Esophagus muscularis mucosa (tissue), 4 donors: ENCODE measurements around the gene TANGO6. TPM values are rescaled to one million over a fixed set of nuclear protein-coding genes. Genes with fewer than 3 reads are reported as not detected.

Source experiments
- DNase-seq: peaks from one replicate; pipeline ENCODE4 v3.0.0-alpha.2; 2017; ENCODE audit errors: extremely low spot score
- H3K27ac ChIP-seq, 4 donors: fragments of 200-600 bp; sonication (generic); replicated peaks in 1 of 4; 1 replicate in 3 of 4; 2 replicates in 1 of 4; pipeline ENCODE4 v1.5.1; 2016 to 2019; ENCODE audit warnings: mild to moderate bottlenecking in 1 of 4
- H3K27me3 ChIP-seq, 4 donors: fragments of 200-600 bp; sonication (generic); one replicate each; pipeline versions ENCODE4 v1.5.1 to v1.6.0; 2016 to 2019
- H3K36me3 ChIP-seq, 4 donors: fragments of 200-600 bp; sonication (generic); one replicate each; pipeline ENCODE4 v1.5.1; 2016 to 2019
- H3K4me1 ChIP-seq, 4 donors: fragments of 200-600 bp; sonication (generic); one replicate each; pipeline ENCODE4 v1.5.1; 2016 to 2019
- H3K4me3 ChIP-seq, 4 donors: fragments of 200-600 bp; sonication (generic); 1 replicate in 2 of 4; 2 replicates in 2 of 4; pipeline ENCODE4 v1.5.1; 2016 to 2019; ENCODE audit warnings: mild to moderate bottlenecking in 4 of 4, moderate library complexity in 1 of 4
- H3K9me3 ChIP-seq, 4 donors: fragments of 200-600 bp; sonication (generic); 1 replicate in 3 of 4; 2 replicates in 1 of 4; pipeline ENCODE4 v1.5.1; 2016 to 2019
- EP300 ChIP-seq: sonication (generic); formaldehyde crosslinking; IDR thresholded peaks from one replicate; pipeline ENCODE4 v1.6.1; 2017; ENCODE audit warnings: antibody characterized with exemption
- POLR2A ChIP-seq: fragments of 450-650 bp; IDR thresholded peaks from one replicate; pipeline ENCODE4 v1.6.1; 2017; ENCODE audit warnings: antibody characterized with exemption, moderate library complexity, mild to moderate bottlenecking, low read depth
- POLR2AphosphoS5 ChIP-seq, 2 donors: sonication (generic); formaldehyde crosslinking; IDR thresholded peaks; one replicate each; pipeline ENCODE4 v1.6.1; 2017; ENCODE audit warnings: antibody characterized with exemption in 2 of 2
- WGBS: methylation state at CpG from one replicate; pipeline ENCODE4 v1.1.5; 2018; 5-methylcytosine and 5-hydroxymethylcytosine counted together
- intact Hi-C: fragments of 100-400 bp; cut with DNase I; formaldehyde crosslinking; loops from one replicate; pipeline ENCODE4 v1.15.1; 2023
- total RNA-seq, 4 donors: library from RNA; depleted of rRNA; stranded (reverse); fragments of >200 nt; gene quantifications; one replicate each; pipeline versions ENCODE4 v1.1.0 to v1.2.1, GENCODE V29; 2016
- TF ChIP-seq, protein P1 (sequence below), 3 experiments: fragments of 200-600 bp in 2 of 3; fragments of 450-650 bp in 1 of 3; sonication (generic) in 2 of 3; IDR thresholded peaks; one replicate each; pipeline ENCODE4 v1.5.1; 2017 to 2019; ENCODE audit warnings: antibody characterized with exemption in 3 of 3, mild to moderate bottlenecking in 2 of 3, moderate library complexity in 1 of 3

Gene TANGO6
- total RNA-seq, 4 donors from 2014 or later: 15.7 to 21.3 (median 18.3) TPM

DNA sequence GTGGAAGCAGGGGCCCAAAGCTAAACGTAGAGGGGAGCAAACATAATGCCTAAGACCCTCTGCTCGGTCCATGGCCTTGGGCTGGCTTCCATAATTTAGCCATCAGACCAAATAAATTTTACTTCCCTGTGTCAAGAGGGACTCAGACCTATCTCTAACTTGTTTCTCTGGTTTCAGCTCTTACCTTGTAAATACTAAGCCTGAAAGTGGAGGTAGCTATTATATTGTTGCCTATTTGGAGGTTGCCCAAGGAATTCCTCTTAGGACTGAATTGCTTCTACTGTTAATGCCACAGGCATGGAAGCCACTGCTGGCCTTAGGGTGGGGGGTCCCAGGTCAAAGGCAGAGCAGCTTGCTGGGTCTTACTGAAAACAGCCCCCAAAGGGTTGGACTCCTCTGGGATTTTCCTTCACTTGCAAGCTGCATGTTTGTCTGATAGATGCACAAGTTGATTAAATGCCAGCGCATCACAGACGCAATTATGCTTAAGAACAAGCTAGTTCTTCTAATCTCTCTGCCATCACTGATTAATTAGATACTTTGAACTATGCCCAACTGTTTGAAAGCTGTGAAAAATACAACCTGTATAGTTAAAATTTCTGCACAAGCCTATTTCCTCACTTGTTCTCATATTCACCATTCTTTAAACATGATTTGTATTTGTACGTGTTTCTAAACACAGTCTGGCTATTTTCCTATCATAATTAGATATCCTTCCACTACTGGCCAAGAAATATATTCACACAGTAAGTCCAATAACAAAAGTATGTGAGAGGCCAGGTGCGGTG lies 194.2 kb downstream of the TANGO6 start:
- WGBS: 97% methylated on average over 6 of the region's 6 CpGs
- H3K4me3 ChIP-seq: no peak overlapping the region
- H3K27me3 ChIP-seq: no peaks in the 10 kb centered on the region
- H3K9me3 ChIP-seq: peaks cover 0 to 8% (median 0%) of the 10 kb centered on the region in 4 donors
- peaks cover 12 to 45% (median 27%) of the 10 kb centered on the region in 4 donors for H3K36me3 ChIP-seq
- H3K4me1 ChIP-seq: no peaks in the 10 kb centered on the region
- H3K27ac ChIP-seq: no peak overlapping the region
- intact Hi-C loops: no loop called here
- TF ChIP-seq POLR2AphosphoS5 (IDR thresholded peaks at IDR 0.05) (no peak), EP300 (no peak), POLR2A (no peak)
- TF ChIP-seq, protein P1, sequence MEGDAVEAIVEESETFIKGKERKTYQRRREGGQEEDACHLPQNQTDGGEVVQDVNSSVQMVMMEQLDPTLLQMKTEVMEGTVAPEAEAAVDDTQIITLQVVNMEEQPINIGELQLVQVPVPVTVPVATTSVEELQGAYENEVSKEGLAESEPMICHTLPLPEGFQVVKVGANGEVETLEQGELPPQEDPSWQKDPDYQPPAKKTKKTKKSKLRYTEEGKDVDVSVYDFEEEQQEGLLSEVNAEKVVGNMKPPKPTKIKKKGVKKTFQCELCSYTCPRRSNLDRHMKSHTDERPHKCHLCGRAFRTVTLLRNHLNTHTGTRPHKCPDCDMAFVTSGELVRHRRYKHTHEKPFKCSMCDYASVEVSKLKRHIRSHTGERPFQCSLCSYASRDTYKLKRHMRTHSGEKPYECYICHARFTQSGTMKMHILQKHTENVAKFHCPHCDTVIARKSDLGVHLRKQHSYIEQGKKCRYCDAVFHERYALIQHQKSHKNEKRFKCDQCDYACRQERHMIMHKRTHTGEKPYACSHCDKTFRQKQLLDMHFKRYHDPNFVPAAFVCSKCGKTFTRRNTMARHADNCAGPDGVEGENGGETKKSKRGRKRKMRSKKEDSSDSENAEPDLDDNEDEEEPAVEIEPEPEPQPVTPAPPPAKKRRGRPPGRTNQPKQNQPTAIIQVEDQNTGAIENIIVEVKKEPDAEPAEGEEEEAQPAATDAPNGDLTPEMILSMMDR (IDR thresholded peaks at IDR 0.05): no peak
- DNase-seq: no peak

DNA sequence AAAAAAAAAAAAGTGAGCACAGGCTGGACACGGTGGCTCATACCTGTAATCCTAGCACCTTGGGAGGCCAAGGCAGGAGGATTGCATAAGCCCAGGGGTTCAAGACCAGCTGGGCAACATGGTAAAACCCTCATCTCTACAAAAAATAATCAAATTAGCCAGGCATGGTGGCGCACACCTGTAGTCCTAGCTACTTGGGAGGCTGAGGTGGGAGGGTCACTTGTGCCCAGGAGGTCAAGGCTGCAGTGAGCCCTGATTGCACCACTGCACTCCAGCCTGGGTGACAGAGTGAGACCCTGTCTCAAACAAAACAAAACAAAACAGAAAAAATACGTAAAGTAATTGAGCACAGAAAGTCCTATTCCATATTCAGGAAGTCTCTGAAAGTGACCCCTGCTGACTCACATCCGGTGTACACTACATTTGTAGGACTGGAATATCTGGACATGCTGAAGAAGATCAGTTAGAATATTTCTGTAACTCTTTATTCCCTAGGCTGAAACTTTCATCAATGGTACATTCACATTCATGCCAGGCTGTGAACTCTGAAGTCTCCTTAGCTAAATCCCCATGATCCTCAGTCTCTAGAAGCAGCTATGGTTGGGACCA lies 196.1 kb downstream of the TANGO6 start:
- Histone ChIP-seq H3K36me3 (peaks cover 12 to 48% (median 26%) of the 10 kb centered on the region in 4 donors), H3K27me3 (no peaks in the 10 kb centered on the region), H3K9me3 (peaks cover 0 to 8% (median 0%) of the 10 kb centered on the region in 4 donors), H3K27ac (no peak overlapping the region), H3K4me1 (no peaks in the 10 kb centered on the region), H3K4me3 (no peak overlapping the region)
- intact Hi-C loops: no loop called here
- no peak for DNase-seq
- WGBS: 83% methylated on average over 4 of the region's 4 CpGs
- TF ChIP-seq EP300 (no peak), POLR2AphosphoS5 (IDR thresholded peaks at IDR 0.05) (no peak), POLR2A (no peak)
- TF ChIP-seq, protein P1 (IDR thresholded peaks at IDR 0.05): no peak

DNA sequence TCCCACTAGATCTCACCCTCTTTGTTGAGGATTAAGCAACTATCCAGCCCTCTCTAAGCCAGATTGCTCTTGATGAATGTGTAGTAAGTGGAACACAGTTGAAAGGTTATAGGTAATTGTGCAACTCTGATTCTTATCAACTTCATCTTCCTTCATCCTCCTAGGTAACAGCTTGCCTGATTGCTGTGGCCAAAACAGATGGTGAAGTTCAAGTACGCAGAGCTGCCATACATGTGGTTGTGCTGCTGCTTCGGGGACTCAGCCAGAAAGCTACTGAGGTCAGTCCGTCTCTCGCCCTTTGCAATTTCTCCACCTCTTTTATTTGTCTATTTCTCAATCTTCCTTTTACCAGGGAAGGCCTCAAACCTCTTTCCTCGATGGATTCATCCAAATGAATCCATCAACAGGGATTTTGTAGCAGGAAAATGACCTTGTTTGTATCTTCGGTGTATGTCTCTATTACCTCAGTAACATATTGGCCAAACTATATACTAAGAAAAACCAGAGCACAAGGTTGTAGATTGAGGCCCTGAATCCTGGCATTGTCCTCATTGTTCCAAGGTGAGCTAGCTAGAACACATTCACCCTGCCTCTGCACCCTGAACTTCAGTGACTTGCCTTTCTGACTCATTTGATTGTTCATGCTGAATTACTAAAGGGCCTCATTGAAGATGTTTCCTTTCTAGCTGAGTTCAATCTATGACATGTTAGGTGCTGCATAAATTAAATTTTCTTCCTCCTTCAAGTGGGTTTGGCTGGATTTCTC lies 197.0 kb downstream of the TANGO6 start:
- no peak overlapping the region for H3K27ac ChIP-seq
- peaks cover 0 to 8% (median 0%) of the 10 kb centered on the region in 4 donors for H3K9me3 ChIP-seq
- no peak for TF ChIP-seq POLR2A
- TF ChIP-seq POLR2AphosphoS5 (IDR thresholded peaks at IDR 0.05): no peak
- peaks cover 12 to 47% (median 25%) of the 10 kb centered on the region in 4 donors for H3K36me3 ChIP-seq
- no peak overlapping the region for H3K4me3 ChIP-seq
- H3K27me3 ChIP-seq: no peaks in the 10 kb centered on the region
- WGBS: over 99% methylated on average over 6 of the region's 6 CpGs
- H3K4me1 ChIP-seq: no peaks in the 10 kb centered on the region
- DNase-seq: no peak
- intact Hi-C loops: no loop called here

DNA sequence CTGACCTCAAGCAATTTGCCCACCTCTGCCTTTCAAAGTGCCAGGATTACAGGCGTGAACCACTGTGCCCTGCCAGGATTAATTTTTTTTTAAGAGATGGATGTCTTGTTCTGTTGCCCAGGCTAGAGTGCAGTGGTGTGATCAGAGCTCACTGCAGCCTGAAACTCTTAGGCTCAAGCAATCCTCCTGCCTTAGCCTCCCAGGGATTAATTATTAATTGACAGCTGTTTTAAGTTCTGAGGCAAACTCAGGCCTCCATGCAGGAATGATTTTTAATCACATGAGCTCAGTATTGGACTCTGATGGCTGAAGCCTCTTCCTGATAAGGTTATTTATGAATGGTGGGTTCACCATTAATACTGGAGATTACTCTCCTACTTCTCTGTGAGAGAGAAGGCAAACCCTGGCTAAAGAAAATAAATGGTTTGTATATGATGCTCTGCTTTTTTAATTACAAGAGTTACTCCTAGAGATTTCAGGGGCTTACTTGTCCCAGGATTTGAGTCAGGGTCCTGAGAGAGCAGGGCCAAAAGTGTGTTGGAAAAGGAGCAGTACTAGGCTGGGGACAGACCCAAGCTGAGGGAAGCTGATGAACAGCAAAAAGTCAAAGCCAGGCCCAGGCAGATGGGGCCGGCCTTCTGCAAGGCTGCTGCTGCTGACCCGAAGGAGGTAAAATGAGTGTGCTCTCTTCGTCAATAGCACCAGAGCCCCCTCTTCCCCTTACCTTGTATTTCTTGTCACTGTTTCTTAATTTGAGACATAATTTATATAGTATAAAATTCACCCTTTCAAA lies 205.2 kb downstream of the TANGO6 start:
- 97% methylated on average over 4 of the region's 4 CpGs for WGBS

More for the DNA sequence above, 205.2 kb downstream of the TANGO6 start:
- TF ChIP-seq, protein P1 (IDR thresholded peaks at IDR 0.05): no peak
- TF ChIP-seq POLR2A (no peak), POLR2AphosphoS5 (IDR thresholded peaks at IDR 0.05) (no peak), EP300 (no peak)
- intact Hi-C loops: no loop called here
- DNase-seq: no peak
- no peaks in the 10 kb centered on the region for H3K27me3 ChIP-seq
- H3K36me3 ChIP-seq: peaks cover 0 to 6% (median 5%) of the 10 kb centered on the region in 4 donors
- H3K4me1 ChIP-seq: no peaks in the 10 kb centered on the region
- H3K4me3 ChIP-seq: no peak overlapping the region
- no peak overlapping the region for H3K27ac ChIP-seq
- H3K9me3 ChIP-seq: no peaks in the 10 kb centered on the region
